Upper lobe of left lung (tissue), 4 donors: ENCODE data around the gene CA5A.

Experiments
- POLR2A ChIP-seq, 4 donors: fragments of 450-650 bp; IDR thresholded peaks; one replicate each; pipeline ENCODE4 v1.5.1; 2016 to 2017; ENCODE audit warnings: antibody characterized with exemption in 4 of 4, mild to moderate bottlenecking in 2 of 4
- POLR2AphosphoS5 ChIP-seq, 2 donors: sonication (generic); formaldehyde crosslinking; IDR thresholded peaks; one replicate each; pipeline ENCODE4 v1.5.1; 2017; ENCODE audit warnings: antibody characterized with exemption in 2 of 2
- TF ChIP-seq, protein P1 (sequence below), 6 experiments: fragments of 450-650 bp in 4 of 6; fragments of 200-600 bp in 2 of 6; sonication (generic) in 2 of 6; IDR thresholded peaks; one replicate each; pipeline ENCODE4 v1.5.1; 2016 to 2019; ENCODE audit warnings: antibody characterized with exemption in 6 of 6

DNA sequence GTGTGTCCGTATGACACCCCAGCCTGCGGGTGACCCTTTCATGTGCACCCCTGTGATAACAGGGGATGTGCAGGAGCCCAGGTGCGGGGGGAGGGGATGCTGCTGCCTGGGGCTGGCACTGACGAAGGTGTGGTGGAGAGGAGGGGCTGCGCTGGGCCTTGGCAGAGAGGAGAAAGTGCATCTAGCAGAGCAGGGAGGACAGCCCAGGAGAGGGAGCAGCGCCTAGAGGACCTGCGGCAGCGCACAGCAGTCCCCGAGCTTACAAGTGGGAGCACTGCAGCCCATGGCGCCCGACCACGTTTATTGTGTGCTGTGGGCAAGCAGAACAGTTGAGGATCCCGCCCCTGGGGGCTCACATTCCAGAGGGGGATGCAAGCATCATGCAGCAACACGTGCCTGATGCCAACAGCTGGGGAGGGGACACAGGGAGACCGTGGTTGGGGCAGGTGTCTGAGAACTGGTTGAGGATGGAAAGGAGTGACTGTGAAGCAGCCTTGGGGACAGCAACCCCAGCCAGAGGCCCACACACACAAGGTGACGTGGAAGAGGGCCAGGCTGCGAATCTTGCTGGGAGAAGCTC, 56.1 kb downstream of the CA5A start:
- TF ChIP-seq, protein P1, sequence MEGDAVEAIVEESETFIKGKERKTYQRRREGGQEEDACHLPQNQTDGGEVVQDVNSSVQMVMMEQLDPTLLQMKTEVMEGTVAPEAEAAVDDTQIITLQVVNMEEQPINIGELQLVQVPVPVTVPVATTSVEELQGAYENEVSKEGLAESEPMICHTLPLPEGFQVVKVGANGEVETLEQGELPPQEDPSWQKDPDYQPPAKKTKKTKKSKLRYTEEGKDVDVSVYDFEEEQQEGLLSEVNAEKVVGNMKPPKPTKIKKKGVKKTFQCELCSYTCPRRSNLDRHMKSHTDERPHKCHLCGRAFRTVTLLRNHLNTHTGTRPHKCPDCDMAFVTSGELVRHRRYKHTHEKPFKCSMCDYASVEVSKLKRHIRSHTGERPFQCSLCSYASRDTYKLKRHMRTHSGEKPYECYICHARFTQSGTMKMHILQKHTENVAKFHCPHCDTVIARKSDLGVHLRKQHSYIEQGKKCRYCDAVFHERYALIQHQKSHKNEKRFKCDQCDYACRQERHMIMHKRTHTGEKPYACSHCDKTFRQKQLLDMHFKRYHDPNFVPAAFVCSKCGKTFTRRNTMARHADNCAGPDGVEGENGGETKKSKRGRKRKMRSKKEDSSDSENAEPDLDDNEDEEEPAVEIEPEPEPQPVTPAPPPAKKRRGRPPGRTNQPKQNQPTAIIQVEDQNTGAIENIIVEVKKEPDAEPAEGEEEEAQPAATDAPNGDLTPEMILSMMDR (IDR thresholded peaks at IDR 0.05): no peak
- TF ChIP-seq POLR2AphosphoS5 (IDR thresholded peaks at IDR 0.05) (no peak), POLR2A (IDR thresholded peaks at IDR 0.05) (no peak)
